Endothelial cell of umbilical vein (primary cell): ENCODE data around the gene CPA1. TPM values are rescaled to one million over a fixed set of nuclear protein-coding genes. Genes with fewer than 3 reads are reported as not detected.

Source experiments
- BruUV-seq: library from RNA; stranded (reverse); fragments of 400-500 nt; replicated peaks from 2 replicates; lab custom pipeline; 2021; lab: Mats Ljungman, UMichigan
- CTCF ChIA-PET: fragments of 300-600, 350-600 bp; sonication (Branson Sonifier 250); formaldehyde crosslinking; loops from one replicate; lab custom pipeline; 2021; ENCODE audit warnings: antibody characterized with exemption, inconsistent platforms; lab: Charles Lee
- POLR2A ChIA-PET: fragments of 300-600, 350-600 bp; sonication (Branson Sonifier 250); formaldehyde crosslinking; loops from one replicate; lab custom pipeline; 2021; ENCODE audit warnings: antibody characterized with exemption, inconsistent platforms; lab: Charles Lee
- DNase-seq: peaks from one replicate; pipeline ENCODE4 v3.0.0-alpha.2; 2011; ENCODE audit warnings: low read depth, low spot score
- FAIRE-seq: peaks from 2 replicates; lab custom pipeline; 2011; peaks lifted over from hg19 to GRCh38; lab: Jason Lieb, UNC
- H2AFZ ChIP-seq: 2 replicates; pipeline ENCODE4 v1.6.0; 2012; ENCODE audit warnings: low read depth, low read length, control low read depth, inconsistent platforms
- H3K27ac ChIP-seq: 2 replicates; pipeline ENCODE4 v1.5.1; 2011; ENCODE audit warnings: low read depth, mild to moderate bottlenecking, control low read depth, low read length, moderate library complexity; ENCODE audit not compliant: insufficient read depth
- H3K27me3 ChIP-seq, 2 experiments: 2 replicates each; pipeline versions ENCODE4 v1.6.0 to v1.6.1; 2011; ENCODE audit warnings: low read length in 2 of 2, mixed read lengths in 1 of 2; ENCODE audit not compliant: control insufficient read depth in 2 of 2, insufficient read depth in 2 of 2
- H3K36me3 ChIP-seq, 2 experiments: 2 replicates in 1 of 2; 3 replicates in 1 of 2; pipeline ENCODE4 v1.5.1; 2011; ENCODE audit warnings: low read length in 2 of 2, mild to moderate bottlenecking in 1 of 2, moderate library complexity in 1 of 2; ENCODE audit not compliant: control insufficient read depth in 2 of 2, insufficient read depth in 2 of 2; ENCODE audit errors: extremely low read depth in 1 of 2
- H3K4me1 ChIP-seq: 3 replicates; pipeline ENCODE4 v1.5.1; 2011; ENCODE audit warnings: mild to moderate bottlenecking, low read length; ENCODE audit not compliant: control insufficient read depth, insufficient read depth; ENCODE audit errors: extremely low read depth
- H3K4me2 ChIP-seq: 2 replicates; pipeline ENCODE4 v1.6.1; 2011; ENCODE audit warnings: low read length, control low read depth, mixed read lengths; ENCODE audit not compliant: insufficient read depth
- H3K4me3 ChIP-seq, 3 experiments: fragments of 200-600 bp in 1 of 3; sonication (generic), shearing (Covaris generic) in 1 of 3; replicated peaks in 1 of 3; 2 replicates each; pipeline ENCODE4 v1.5.1; 2011 to 2016; ENCODE audit warnings: control low read depth in 3 of 3, low read length in 3 of 3, mild to moderate bottlenecking in 2 of 3, inconsistent platforms in 1 of 3, low read depth in 1 of 3, moderate library complexity in 1 of 3; ENCODE audit not compliant: insufficient read depth in 1 of 3
- H3K79me2 ChIP-seq: 2 replicates; pipeline ENCODE4 v1.6.0; 2012; ENCODE audit warnings: low read length, inconsistent platforms; ENCODE audit not compliant: control insufficient read depth, insufficient read depth
- H3K9ac ChIP-seq: replicated peaks from 2 replicates; pipeline ENCODE3; 2011; ENCODE audit warnings: low read length, control low read depth; ENCODE audit not compliant: insufficient read depth; ENCODE audit errors: extremely low read depth
- H3K9me1 ChIP-seq: replicated peaks from 3 replicates; pipeline ENCODE4 v1.6.0; 2011; ENCODE audit warnings: mild to moderate bottlenecking, low read length; ENCODE audit not compliant: control insufficient read depth, insufficient read depth; ENCODE audit errors: extremely low read depth
- H3K9me3 ChIP-seq: replicated peaks from 2 replicates; pipeline ENCODE4 v1.5.1; 2012; ENCODE audit warnings: low read length, inconsistent platforms; ENCODE audit not compliant: control insufficient read depth, insufficient read depth
- H4K20me1 ChIP-seq: replicated peaks from 2 replicates; pipeline ENCODE3; 2011; ENCODE audit warnings: mild to moderate bottlenecking, low read length; ENCODE audit not compliant: control insufficient read depth, insufficient read depth; ENCODE audit errors: extremely low read depth
- EZH2 ChIP-seq: IDR thresholded peaks from 2 replicates; pipeline ENCODE4 v1.6.1; 2012; ENCODE audit warnings: borderline replicate concordance, low read depth, mild to moderate bottlenecking, moderate library complexity, low read length, inconsistent platforms; ENCODE audit not compliant: severe bottlenecking
- FOS ChIP-seq: IDR thresholded peaks from 2 replicates; pipeline ENCODE4 v1.6.1; 2011; ENCODE audit warnings: mild to moderate bottlenecking, low read length, moderate library complexity, borderline replicate concordance; ENCODE audit not compliant: insufficient read depth
- GATA2 ChIP-seq: IDR thresholded peaks from 2 replicates; pipeline ENCODE4 v1.7.0; 2011; ENCODE audit warnings: low read depth, mild to moderate bottlenecking, moderate library complexity, mixed read lengths, low read length; ENCODE audit not compliant: insufficient read length, insufficient read depth
- JUN ChIP-seq: IDR thresholded peaks from 2 replicates; pipeline ENCODE4 v1.6.1; 2011; ENCODE audit warnings: borderline replicate concordance, low read depth; ENCODE audit not compliant: insufficient read length, insufficient read depth
- MYC ChIP-seq: IDR thresholded peaks from one replicate; pipeline ENCODE4 v1.6.1; 2011; ENCODE audit warnings: mild to moderate bottlenecking, low read depth, low read length
- POLR2A ChIP-seq: IDR thresholded peaks from 2 replicates; pipeline ENCODE4 v1.6.1; 2012; ENCODE audit warnings: low read depth, mild to moderate bottlenecking, control low read depth, low read length
- POLR2AphosphoS5 ChIP-seq: IDR thresholded peaks from 2 replicates; pipeline ENCODE4 v1.6.1; 2012; ENCODE audit warnings: low read depth, mild to moderate bottlenecking, control low read depth, low read length, moderate library complexity; ENCODE audit not compliant: insufficient read depth
- dilution Hi-C: fragments of 300-500 bp; cut with MboI; formaldehyde crosslinking; loops from one replicate; pipeline ENCODE4 v1.15.0; 2019; ENCODE audit warnings: low sequenced_read_pairs; ENCODE audit not compliant: extremely low pct_ligation_motif_present
- intact Hi-C: fragments of 100-400 bp; cut with micrococcal nuclease; formaldehyde crosslinking; loops from one replicate; pipeline ENCODE4 v1.10.0; 2022
- polyA plus RNA-seq, 4 experiments: library from polyadenylated mRNA; depleted of rRNA in 3 of 4; stranded (reverse) in 3 of 4; unstranded in 1 of 4; fragments of >200 nt; gene quantifications; 2 replicates each; pipeline versions ENCODE4 v1.2.1 to v1.2.3, GENCODE V29; 2011 to 2012; ENCODE audit warnings: missing spikeins in 1 of 4
- total RNA-seq: library from RNA; stranded (reverse); gene quantifications from 2 replicates; pipeline ENCODE4 v1.2.3, GENCODE V29; 2021
- TF ChIP-seq, protein P1 (sequence below), 2 donors: IDR thresholded peaks; 1 replicate in 1 of 2; 2 replicates in 1 of 2; pipeline ENCODE4 v1.5.1; 2011; ENCODE audit warnings: low read length in 2 of 2, mild to moderate bottlenecking in 2 of 2, moderate library complexity in 2 of 2, control low read depth in 1 of 2, inconsistent platforms in 1 of 2, low read depth in 1 of 2; ENCODE audit not compliant: insufficient read depth in 1 of 2; ENCODE audit errors: extremely low read depth in 1 of 2
- TF ChIP-seq, protein P2 (sequence below): IDR thresholded peaks from 2 replicates; pipeline ENCODE4 v1.6.1; 2011; ENCODE audit not compliant: insufficient read depth, insufficient read length

CPA1 gene
- total and polyA plus RNA-seq, 2 donors (not counting 3 experiments of a cell fraction or from before 2014, with no cell fraction given) = not detected

DNA sequence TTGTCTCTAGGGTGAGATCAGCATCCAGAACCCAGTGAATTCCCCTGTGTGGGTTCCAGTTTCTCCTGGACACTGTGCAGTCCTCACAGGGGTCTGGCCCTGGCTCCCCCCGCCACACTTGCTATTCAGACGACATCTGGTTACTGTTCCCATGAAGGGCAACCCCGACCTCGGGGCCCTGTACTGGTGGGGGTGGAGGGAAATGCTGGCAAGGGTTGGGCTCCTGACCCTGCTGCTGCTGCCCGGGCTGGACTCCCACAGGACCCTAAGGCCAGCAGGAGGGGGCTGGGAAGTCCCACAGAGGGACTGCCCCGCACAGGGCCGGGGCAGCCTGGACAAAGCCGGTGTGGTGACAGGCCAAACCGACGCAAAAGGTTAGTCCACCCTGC, 768 bp upstream of the CPA1 start:
- FAIRE-seq (no peak), DNase-seq (no peak)
- no peaks in the 10 kb centered on the region for H3K9me1 ChIP-seq
- H4K20me1 ChIP-seq = no peaks in the 10 kb centered on the region
- POLR2A ChIA-PET = no interaction called here
- intact Hi-C loops (no loop called here), dilution Hi-C loops (no loop called here)
- H3K27ac ChIP-seq = no peak overlapping the region
- no TSS peak for BruUV-seq
- no peaks in the 10 kb centered on the region for H3K27me3 ChIP-seq
- no peaks in the 10 kb centered on the region for H3K9me3 ChIP-seq
- H3K4me1 ChIP-seq = no peaks in the 10 kb centered on the region
- H2AFZ ChIP-seq = no peak overlapping the region
- no peaks in the 10 kb centered on the region for H3K36me3 ChIP-seq
- no peak overlapping the region for H3K4me2 ChIP-seq
- H3K79me2 ChIP-seq = no peaks in the 10 kb centered on the region
- no peak overlapping the region for H3K9ac ChIP-seq
- CTCF ChIA-PET = no interaction called here
- TF ChIP-seq POLR2AphosphoS5 (no peak), EZH2 (no peak), JUN (no peak), FOS (no peak), GATA2 (no peak), POLR2A (no peak), MYC (no peak)
- TF ChIP-seq, protein P1, sequence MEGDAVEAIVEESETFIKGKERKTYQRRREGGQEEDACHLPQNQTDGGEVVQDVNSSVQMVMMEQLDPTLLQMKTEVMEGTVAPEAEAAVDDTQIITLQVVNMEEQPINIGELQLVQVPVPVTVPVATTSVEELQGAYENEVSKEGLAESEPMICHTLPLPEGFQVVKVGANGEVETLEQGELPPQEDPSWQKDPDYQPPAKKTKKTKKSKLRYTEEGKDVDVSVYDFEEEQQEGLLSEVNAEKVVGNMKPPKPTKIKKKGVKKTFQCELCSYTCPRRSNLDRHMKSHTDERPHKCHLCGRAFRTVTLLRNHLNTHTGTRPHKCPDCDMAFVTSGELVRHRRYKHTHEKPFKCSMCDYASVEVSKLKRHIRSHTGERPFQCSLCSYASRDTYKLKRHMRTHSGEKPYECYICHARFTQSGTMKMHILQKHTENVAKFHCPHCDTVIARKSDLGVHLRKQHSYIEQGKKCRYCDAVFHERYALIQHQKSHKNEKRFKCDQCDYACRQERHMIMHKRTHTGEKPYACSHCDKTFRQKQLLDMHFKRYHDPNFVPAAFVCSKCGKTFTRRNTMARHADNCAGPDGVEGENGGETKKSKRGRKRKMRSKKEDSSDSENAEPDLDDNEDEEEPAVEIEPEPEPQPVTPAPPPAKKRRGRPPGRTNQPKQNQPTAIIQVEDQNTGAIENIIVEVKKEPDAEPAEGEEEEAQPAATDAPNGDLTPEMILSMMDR (IDR thresholded peaks at IDR 0.05; ENCODE audit: extremely low read depth in 1 of 2, insufficient read depth in 1 of 2, low read depth in 1 of 2, low read length in 2 of 2) = no peak
- TF ChIP-seq, protein P2, sequence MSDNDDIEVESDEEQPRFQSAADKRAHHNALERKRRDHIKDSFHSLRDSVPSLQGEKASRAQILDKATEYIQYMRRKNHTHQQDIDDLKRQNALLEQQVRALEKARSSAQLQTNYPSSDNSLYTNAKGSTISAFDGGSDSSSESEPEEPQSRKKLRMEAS = no peak
- no peak overlapping the region for H3K4me3 ChIP-seq
